GM19239 (cell line): ENCODE measurements around the gene RHD.
"Not testable (repeated sequence)": the region's sequence is repeated elsewhere in the genome, so short reads cannot be mapped to it uniquely, and the experiment has no call there.

Source experiments
- DNase-seq: peaks from one replicate; pipeline ENCODE4 v3.0.0; 2011; ENCODE audit warnings: low spot score; ENCODE audit not compliant: insufficient read length
- FAIRE-seq: peaks from 2 replicates; lab custom pipeline; 2011; peaks lifted over from hg19 to GRCh38; lab: Jason Lieb, UNC

RHD gene

DNA sequence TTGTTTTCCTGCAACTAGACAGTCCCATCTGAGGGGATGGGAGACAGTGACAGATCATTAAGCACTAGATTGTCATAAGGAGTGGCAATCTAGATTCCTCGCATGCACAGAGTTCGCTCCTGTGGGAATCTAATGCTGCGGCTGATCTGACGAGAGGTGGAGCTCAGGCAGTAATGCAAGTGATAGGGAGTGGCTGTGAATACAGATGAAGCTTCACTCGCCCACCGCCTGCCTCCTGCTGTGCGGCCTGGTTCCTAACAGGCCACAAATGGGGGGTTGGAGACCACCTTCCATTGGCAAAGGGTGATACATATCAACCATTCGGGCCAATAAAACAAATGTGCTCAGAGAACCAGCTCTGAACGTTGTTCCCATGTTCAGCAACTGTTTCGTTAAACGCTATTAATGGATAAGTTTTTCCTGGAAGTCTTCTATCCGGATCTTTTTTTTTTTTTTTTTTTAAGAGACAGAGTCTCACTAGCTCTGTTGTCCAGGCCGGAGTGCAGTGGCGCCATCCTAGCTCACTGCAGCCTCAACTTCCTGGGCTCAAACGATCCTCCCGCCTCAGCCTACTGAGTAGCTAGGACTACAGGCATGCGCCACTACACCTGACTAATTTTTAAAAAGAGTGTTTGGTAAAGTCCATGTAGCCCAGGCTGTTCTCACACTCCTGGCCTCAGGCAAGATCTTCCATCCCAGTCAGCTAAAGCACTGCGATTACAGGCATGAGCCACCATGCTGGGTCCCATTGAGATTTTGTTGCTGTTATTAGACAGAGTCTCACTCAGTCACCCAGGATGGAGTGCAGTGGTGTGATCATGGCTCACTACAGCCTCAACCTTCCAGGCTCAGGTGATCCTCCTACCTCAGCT is 16.4 kb upstream of the RHD start:
- no peak for DNase-seq
- no peak for FAIRE-seq

- no peak for DNase-seq
- FAIRE-seq = no peak
These were observed 15.7 kb upstream of the RHD start for GRCh38 chr1:25256578-25256965.

GRCh38 chr1:25257196-25257595 is 15.1 kb upstream of the RHD start:
- DNase-seq (no peak), FAIRE-seq (no peak)

GRCh38 chr1:25259813-25260212 is 12.5 kb upstream of the RHD start:
- DNase-seq = not testable (repeated sequence)

GRCh38 chr1:25260336-25260735 is 12.0 kb upstream of the RHD start:
- not testable (repeated sequence) for FAIRE-seq, DNase-seq

More at GRCh38 chr1:25259813-25260212, 12.5 kb upstream of the RHD start:
- FAIRE-seq = peak; percentile 60

DNA sequence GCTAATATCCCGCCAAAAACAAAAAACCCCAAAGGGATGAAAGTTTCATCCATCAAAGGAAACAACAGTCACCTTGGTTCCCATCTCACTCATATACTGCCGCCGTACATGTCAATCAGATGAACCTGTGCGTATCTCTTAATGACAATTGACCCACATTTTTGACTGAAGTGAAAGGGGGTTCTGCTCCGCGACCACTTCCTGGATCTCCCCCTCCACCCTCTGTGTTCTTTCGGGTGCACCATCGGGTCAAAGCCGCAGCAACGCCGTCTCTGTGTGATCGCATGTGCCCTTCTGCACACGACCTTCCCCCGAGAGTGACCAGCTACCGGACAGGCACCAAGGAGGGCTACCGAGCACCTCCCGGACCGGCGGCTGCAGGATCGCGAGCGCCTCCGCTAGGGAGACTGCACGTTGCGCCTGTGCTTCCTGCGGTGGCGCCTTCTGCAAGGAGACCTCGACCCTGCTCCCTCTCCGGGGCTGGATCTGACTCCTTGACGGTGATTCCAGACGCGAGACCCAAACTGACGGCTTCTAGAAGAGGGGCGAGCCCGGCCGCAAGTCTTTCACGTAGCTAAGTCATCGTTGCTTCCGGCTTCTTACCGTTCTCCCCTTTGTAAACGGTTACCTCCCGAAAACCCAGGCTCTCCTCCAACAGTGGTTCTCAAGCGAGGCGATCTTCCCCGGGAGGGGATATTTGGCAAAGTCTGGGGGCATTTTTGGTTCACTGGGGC is 5.6 kb upstream of the RHD start:
- FAIRE-seq, DNase-seq: not testable (repeated sequence)

DNA sequence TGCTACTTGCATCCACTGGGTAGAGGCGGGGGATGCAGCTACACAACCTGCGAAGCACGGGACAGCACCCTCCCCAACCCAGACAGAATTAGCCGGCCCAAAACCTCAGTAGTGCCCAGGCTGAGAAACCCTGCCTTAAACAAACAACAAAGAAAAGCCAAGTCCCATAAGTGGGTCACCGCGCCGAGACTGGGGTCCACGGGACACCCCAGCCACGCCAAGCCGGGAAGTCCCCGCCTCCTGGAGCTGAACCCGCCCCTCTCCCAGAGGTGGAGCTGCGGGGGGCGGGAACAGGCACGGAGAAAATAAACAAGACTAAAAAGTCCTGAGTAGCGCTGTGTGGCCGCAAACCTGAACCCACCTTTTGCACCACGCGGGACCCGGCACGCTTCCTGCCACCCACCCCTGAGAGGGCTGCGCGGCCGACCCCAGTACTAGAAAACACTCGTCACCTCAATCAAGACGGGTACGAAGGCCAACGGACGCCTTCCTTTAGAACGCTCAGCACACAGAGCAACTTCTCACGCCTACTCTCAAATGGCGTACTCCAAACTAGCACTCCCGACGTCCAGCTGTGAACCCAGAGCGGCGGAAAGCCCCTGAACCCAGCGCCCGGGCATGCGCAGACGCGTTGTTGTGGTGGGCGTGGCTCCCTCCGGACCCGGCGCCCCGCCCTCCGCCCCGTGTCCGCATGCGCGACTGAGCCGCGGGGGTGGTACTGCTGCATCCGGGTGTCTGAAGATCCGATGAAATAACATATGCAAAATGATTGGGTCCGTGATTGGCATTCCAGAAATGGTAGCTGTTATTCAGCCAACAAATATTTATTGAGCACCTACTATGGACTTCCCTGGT is 4.8 kb upstream of the RHD start:
- peak; percentile 100 for FAIRE-seq
- DNase-seq = peak; percentile 45

DNA sequence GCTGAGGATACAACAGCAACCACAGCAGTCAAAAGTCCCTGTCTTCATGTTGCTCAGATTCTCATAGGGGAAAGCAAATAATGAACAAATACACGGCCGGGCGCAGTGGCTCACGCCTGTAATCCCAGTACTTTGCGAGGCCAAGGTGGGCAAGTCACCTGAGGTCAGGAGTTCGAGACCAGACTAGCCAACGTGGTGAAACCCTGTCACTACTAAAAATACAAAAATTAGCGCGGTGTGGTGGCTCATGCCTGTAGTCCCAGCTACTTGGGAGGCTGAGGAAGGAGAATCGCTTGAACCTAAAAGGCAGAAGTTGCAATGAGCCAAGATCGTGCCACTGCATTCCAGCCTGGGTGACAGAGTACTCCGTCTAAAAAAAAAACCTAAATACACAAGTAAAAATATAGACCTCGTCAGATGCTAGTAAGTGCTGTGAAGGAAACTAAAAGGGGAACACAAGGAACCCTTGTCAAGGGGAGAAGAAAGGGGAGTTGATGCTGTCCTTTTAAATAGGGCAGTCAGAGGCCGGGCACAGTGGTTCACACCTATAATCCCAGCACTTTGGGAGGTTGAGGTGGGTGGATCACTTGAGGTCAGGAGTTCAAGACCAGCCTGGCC is 4.1 kb upstream of the RHD start:
- FAIRE-seq, DNase-seq: not testable (repeated sequence)

DNA sequence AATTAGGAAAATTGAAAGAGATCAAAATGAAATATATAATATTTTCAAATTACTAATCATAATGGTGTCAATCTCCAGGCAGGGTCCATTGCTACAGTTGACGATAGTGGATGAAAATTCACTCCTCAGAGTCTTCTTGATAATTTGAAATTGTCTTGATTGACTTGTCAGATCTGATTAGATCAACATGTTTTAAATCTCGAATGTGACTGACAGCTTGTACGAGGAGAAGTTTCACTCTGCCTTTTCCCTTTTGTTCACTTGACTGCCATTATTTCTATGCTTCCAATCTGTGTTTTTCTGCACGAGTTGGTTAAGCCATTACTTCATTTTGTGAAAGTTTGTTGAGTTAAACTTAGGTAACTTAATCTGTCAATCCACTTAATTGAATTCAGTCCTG is 3.3 kb downstream of the RHD start:
- DNase-seq = not testable (repeated sequence)
- peak; percentile 59 for FAIRE-seq

DNA sequence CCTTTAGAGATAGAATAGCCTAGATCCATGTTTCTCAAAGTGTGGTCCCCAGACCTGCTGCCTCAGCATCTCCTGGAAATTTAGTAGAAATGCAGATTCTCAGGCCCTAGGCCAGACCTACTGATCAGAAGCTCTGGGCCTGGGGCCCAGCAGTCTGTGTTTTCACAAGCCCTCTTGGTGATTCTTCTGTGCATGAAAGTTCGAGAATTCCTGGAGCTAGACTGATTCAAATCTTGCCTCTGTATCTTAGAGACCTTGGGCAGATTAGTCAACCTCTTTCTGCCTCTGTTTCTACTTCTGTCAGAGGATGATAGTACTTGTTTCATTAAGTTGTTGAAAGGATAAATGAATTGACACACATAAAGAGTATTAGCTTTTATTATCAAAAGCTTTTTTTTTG is 5.0 kb downstream of the RHD start:
- FAIRE-seq, DNase-seq: not testable (repeated sequence)

DNA sequence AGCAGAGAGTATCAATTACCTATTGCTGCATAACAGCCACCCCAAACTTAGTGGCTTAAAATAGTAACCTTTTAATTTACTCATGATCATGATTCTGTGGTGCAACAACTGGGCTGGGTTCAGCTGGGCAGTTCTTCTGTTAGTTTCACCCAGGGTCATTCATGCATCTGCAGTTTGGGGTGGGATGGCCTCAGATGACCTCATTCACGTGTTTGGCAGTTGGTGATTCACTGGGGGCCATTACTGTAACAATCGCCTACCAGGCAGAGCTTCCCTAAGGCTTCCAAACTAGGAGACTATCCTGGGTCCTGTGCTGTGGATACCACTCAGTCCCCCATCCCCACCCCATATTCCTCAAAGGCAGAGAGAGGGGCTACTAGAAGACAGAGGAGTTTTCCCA is 6.0 kb downstream of the RHD start:
- FAIRE-seq = peak; percentile 64
- DNase-seq = not testable (repeated sequence)

DNA sequence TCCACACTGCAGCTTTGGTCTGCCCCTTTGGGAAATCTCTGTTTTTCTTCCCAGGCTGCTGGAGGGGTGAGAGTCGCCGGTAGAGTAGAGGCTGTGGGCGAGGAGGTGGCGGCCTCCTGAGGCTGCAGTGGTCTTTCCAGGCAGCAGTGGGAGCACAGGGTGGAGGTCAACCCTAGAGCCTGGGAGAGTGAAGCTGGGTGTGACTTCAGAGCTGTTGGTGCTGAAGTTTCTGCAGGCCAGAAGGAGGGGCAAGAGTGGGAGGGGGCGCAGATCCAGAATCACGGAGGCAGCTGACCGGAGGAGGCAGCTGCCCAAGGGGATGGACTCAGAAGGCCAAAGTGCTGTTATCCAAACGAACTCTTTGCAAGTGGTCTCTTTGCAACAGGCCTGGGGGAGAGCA is 6.5 kb downstream of the RHD start:
- FAIRE-seq, DNase-seq: not testable (repeated sequence)

DNA sequence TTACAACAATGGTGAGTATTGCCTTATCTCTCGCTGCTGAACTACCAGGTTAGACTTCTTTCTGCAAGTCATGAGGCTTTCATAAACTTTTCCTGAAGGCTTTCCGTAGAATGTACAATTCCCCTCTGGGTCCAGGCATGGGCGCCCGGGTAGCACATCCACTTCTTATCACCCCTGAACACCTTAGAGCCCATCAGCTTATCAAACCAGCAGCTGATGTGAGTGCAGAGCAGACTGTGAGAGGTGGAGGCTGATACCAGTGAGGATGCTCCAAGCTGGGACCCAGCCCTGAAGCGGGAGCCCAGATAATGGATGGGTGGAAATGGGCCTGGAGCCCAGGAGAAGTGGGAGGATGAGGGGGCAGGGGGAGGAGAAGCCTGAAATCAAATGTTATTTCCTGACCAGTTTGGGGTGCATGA is 7.4 kb downstream of the RHD start:
- not testable (repeated sequence) for FAIRE-seq, DNase-seq

- FAIRE-seq, DNase-seq: not testable (repeated sequence)
These were observed 13.6 kb downstream of the RHD start for GRCh38 chr1:25285862-25286261.

GRCh38 chr1:25287164-25287563 is 14.9 kb downstream of the RHD start:
- not testable (repeated sequence) for FAIRE-seq, DNase-seq

GRCh38 chr1:25288573-25289101 is 16.3 kb downstream of the RHD start:
- DNase-seq, FAIRE-seq: not testable (repeated sequence)

DNA sequence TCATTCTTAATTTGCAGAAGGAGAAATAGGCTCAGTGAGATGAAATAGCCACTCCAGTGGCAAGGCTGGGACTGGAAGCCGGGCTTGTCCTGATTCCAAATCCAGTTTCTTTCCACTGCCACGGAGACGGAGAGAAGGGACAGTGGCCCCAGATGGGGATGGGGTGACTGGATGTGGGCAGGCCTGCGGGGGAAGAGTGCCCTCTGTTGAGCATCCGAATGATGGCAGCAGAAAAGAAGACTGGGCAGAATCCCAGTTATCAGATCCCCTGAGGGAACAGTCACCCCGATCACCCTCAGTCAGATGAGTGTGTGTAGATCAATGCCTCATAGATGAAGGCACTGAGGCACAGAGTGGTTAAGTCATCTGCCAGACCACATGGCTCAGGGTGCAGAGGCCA is 17.7 kb downstream of the RHD start:
- FAIRE-seq = peak; percentile 95
- DNase-seq = not testable (repeated sequence)

DNA sequence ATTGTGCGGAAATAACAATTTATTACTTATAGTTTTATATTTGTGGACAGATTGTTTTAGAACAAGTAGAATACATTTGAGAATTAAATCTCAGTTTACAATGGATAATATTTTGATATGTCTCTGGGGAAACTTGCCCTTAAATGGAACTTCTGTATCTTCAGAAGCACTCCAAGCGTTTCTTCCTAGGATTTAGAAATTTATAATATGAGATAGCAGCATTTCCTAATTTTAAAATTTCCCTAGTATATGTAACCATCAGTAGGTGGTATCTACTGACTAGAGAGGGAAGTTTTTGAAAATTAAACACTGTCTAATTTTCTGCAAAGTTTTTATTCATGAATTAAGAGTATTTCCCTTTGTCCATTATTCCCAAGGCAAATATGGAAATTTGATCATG is 21.1 kb downstream of the RHD start:
- not testable (repeated sequence) for DNase-seq

More for the DNA sequence above, 21.1 kb downstream of the RHD start:
- not testable (repeated sequence) for FAIRE-seq
